GM19395 (cell line): ENCODE measurements around the gene SVIL.
"Not testable (repeated sequence)": the region's sequence is repeated elsewhere in the genome, so short reads cannot be mapped to it uniquely, and the experiment has no call there.

Experiments
- ATAC-seq: cut with Tn5 transposase; IDR thresholded peaks from one replicate; pipeline ENCODE4 v1.9.1; 2021; ENCODE audit warnings: mild to moderate bottlenecking, moderate library complexity; ENCODE audit not compliant: unreplicated experiment

The SVIL gene

GRCh38 chr10:29649561-29650551, 15.1 kb upstream of the SVIL start:
- ATAC-seq, result no peak

GRCh38 chr10:29648983-29649268, 14.2 kb upstream of the SVIL start:
- no peak for ATAC-seq

DNA sequence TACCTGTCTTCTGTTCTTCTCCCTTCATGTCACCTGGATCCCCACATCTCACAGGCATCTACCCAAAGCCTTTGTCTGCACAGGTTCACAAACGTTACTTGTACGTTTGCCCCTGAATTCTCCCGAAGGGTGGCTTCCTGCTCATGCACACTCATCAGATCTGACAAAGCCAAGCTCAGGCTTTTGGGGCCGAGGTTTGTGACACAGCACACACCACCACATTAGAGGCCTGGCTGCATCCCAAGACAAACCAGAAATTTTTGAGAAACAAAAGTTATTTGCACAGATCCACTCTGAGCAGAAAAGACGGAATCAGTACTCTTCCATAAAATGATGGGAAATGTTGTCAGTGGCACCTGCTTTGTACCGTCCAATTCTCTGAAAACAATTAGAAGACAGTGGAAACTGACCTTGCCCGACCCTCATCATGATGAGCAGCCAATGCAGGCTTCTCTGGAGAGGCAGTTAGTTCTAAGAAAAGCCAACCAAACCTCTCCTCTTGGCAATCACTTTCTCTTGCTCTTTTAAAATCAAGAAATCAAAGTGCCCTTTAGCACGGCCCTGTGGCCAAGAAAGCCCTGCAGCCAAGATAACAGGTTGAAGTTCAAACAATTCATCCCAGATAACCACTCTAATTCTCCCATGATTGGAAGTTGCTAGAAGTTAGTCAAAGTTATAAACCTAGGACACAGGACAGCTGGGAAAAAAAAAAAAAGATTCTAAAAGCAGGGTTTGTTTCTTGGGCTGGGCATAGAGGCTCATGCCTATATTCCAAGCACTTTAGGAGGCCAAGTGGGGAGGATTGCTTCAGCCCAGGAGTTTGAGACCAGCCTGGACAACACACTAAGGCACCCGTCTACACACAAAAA, 13.6 kb upstream of the SVIL start:
- ATAC-seq, result no peak

GRCh38 chr10:29647478-29647877, 12.7 kb upstream of the SVIL start:
- peak; percentile 53 for ATAC-seq

GRCh38 chr10:29646960-29647461, 12.2 kb upstream of the SVIL start:
- ATAC-seq, result no peak

DNA sequence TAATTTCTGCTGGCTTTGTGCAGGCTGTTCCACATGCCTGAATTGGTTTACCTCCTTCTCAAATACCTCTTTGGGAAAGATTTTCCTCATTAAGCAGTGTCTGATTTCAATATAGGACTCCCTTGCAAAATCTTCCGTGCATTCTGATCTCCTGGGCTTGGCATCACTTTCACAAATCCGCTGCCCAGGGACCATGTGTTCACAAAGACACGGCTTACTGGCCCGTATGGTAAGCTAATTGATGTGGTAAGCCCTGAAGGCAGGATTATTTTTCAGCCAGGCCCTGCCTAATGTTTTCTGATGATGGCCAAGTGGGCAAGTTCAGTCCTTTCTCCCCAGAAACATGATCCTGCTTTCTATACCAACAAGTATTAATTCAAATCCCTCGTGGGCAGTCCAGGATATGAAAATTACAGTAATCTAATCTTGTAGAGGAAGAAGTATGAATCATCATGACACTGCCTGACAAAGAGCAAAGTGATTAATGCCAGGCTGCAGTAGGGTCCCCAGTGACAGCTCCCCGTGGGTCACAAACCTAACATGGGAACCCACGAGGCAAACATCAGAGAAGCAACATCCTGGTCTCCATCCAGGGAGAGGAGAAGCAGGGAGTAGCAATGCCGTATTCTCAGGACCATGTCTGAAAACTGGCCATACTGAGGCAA, 11.6 kb upstream of the SVIL start:
- ATAC-seq, result no peak

DNA sequence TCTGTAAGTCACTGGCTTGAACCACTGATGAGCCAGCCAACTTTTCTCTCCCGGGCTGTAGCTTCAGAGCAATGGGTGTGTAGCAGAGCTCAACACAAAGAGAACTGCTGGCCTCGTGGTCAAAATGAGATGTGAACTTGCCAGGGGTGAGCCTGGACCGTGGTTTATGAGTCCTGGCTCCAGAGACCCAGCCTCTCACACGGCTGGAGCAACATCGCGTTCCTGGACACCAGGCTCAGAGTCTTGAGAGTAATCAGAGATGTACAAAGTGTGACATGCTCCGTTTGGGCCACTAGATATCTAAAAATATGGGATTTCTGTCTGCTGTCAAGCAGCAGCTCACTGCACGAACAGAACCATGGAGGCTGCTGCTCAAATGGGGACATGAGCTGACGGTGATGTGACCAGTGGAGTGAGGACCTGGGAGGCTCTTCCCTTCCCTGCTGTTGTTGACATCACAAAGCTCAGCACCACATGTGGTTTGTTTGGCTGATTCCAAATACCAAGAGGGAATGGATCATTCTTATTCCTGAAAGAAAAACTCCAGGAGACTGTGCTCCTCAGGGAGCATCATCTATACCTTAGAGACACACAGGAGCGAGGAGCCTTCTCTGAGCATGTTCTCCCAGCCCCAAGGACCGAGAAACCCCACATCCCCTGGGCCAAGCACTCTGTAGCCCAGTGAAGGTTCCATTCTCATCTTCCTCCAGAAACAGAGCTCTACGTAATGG, 9.2 kb upstream of the SVIL start:
- no peak for ATAC-seq

DNA sequence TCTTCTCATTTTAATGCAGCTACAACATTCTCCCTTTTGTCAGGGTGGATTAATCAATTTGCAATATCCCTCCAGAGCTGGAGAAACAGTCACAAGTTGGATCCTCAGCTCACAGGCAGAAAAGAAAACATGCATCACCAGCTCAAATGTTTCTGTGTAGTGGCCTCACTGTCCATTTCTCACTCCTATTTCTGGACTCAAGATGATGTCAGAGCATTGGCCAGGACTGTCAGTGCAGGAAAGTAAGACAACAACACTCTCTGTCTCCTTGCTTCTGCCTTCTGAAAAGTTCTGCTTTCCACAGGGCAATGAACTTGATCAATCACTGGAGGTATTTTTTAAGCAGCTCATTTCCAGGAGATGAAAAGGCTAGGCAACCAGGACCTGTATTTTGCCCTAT, 8.2 kb upstream of the SVIL start:
- no peak for ATAC-seq

DNA sequence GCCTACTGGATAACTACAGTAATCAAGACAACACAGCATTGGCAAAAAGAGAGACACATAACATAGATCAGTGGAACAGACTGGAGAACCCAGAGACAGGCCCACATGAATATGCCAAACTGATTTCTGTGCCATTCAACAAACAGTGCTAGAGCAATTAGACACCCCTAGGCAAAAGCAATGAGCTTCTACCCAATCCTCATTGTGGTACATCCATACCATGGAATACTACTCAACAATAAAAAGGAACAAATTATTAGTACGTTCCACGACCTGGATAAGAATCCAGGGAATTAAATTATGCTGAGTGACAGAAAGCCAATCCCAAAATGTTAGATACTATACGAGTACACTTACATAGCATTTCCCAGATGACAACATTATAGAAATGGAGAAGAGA, 2.8 kb upstream of the SVIL start:
- no peak for ATAC-seq

- ATAC-seq, result no peak
These were observed 1.4 kb upstream of the SVIL start for GRCh38 chr10:29636178-29636577.

DNA sequence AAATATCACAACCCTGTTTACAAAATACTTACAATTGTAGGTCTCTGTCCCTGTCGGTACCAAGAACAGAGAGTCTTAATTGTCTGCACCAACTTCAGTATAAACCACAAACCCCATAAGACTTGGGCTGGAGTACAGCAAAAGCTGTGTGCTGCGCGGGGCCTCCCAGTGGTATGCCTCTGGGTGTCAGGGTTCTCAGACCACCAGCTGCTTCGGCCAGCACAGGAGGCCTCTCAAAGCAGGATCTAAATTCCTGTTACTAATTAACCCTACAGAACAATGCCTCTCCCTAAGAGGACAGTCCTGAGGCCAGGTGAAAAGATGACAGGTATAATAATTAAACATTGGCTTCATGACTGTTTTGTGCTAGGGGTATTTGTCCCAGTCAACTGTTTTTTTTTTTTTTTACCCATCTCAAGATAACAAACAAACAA, 957 bp upstream of the SVIL start:
- peak; percentile 80 for ATAC-seq

GRCh38 chr10:29634105-29634504, 666 bp downstream of the SVIL start:
- ATAC-seq, result no peak

GRCh38 chr10:29631049-29631339, 3.8 kb downstream of the SVIL start:
- ATAC-seq, result no peak

GRCh38 chr10:29630205-29631048, 4.3 kb downstream of the SVIL start:
- ATAC-seq, result no peak

- ATAC-seq, result no peak
These were observed 5.8 kb downstream of the SVIL start for GRCh38 chr10:29628912-29629526.

DNA sequence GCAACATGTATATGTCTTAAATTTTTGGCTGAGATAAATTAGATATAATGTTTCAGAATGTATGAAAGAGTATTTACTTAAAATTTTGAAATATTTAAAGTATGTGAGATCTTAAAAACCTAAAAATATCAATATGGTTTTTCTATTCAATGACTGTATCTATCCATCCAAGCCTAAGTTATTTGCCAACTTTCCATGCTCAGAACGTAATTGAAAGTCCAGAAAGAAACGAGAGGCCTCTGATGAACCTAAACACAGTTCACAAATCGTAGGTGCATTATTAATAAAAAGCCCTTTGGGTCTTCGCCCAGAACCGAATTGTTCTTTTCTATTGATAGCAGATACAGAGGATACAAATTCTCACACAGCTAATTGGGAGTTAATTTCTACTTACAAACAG, 6.5 kb downstream of the SVIL start:
- ATAC-seq, result no peak

DNA sequence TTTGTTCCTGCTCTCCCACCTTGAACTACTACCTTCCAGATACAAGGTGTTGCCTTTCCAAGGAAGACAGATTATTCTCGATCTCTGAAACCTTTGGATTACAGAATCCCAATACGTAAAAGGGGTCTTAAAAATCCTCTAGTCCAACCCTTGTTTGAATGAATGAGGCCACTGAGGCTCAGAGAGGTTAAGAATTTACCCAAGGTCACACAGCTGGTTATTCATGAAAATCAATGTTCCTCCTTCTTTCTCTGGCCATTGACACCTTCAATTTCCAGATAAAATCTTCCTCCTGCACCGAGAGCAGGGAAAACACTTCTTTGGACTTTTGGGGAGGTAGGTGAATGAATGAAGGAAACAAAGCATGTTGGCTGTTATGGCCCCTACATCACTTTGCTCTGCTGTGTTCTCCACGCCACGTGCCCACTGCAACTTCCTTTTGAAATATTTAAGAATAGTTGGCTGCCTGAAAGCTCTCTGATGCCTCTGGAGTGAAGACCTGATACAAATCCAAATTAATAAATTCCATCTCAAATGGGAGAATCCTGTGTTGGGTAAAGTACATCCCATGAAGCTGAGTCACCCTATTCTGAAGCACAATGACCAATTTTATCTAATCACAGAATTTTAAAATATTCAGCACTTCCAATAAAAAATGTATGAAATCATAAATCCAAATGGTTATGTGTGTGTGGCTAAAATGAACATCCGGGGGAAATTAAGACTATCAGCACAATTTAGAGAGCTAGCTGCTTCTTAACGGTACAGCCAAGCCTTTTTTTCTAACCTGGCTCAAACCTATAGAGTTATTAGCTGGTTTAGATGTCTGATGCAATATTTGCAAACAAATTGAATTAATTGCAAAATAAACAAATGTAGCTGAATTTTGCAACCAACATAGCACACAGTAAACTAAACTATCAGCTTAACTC, 7.3 kb downstream of the SVIL start:
- ATAC-seq, result no peak

GRCh38 chr10:29624357-29624756, 10.4 kb downstream of the SVIL start:
- ATAC-seq, result not testable (repeated sequence)
